ENCODE results near the gene NDUFV1. TPM values are rescaled to one million over a fixed set of nuclear protein-coding genes. Genes with fewer than 3 reads are reported as not detected.

NDUFV1 gene
- total and polyA plus RNA-seq, 2 donors (not counting 1 experiment from before 2014, with no cell fraction given), result 238 to 315 TPM

DNA sequence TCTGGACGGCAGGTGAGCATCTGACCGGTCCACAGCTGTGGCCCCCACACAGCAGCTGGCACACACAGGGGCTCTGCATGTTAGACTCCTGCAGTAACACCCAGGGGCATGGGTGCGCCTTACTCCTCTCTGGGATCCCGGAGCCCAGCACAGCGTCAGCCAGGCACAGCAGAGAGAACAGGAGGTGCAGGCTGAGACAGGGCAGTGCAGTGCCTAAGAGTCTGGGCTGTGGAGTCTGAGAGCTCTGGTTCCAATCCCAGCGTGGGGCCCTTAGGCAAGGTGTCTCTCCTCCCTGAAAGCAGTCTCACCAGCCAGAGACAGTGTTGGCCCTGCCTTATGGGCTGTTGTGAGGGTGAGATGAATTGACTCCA lies 20.7 kb downstream of the NDUFV1 start:
- Histone ChIP-seq H3K79me2 (ENCODE audit: control insufficient read depth, insufficient read depth, low read length) (no peaks in the 10 kb centered on the region), H3K9me3 (ENCODE audit: control extremely low read depth in 1 of 3, control insufficient read depth in 2 of 3, insufficient read depth in 1 of 3, low read length in 2 of 3) (no peaks in the 10 kb centered on the region), H3K4me3 (ENCODE audit: control extremely low read depth in 1 of 5, extremely low read depth in 1 of 5, insufficient read depth in 1 of 5, low read depth in 2 of 5, low read length in 4 of 5) (no peak overlapping the region), H3K27me3 (replicated peaks in 1 of 4; ENCODE audit: control extremely low read depth in 1 of 4, control insufficient read depth in 3 of 4, insufficient read depth in 4 of 4, low read length in 3 of 4) (no peaks in the 10 kb centered on the region), H3K36me3 (replicated peaks in 1 of 2; ENCODE audit: control extremely low read depth in 1 of 2, control insufficient read depth in 1 of 2, extremely low read depth in 1 of 2, insufficient read depth in 2 of 2, low read length in 1 of 2) (no peaks in the 10 kb centered on the region), H3K9ac (ENCODE audit: low read length) (no peak overlapping the region), H3K4me2 (replicated peaks; ENCODE audit: low read depth, low read length, poor library complexity, severe bottlenecking) (no peak overlapping the region), H2AFZ (ENCODE audit: insufficient read depth, low read depth, low read length, poor library complexity, severe bottlenecking) (no peak overlapping the region), H3K27ac (ENCODE audit: low read length in 2 of 2) (no peak overlapping the region), H3K4me1 (ENCODE audit: control insufficient read depth in 2 of 2, insufficient read depth in 2 of 2, low read length in 2 of 2) (peaks cover 14 to 19% of the 10 kb centered on the region in 2 donors), H4K20me1 (ENCODE audit: control insufficient read depth, insufficient read depth, low read length, poor library complexity, severe bottlenecking) (peaks cover 9% of the 10 kb centered on the region)
- ATAC-seq (ENCODE audit: low read depth) (no peak), DNase-seq (no peak)
- no peaks in the 10 kb centered on the region for H3K27me3 Mint-ChIP-seq
- intact Hi-C loops (cut with micrococcal nuclease), result no loop called here
- no peak overlapping the region for H3K4me3 Mint-ChIP-seq
- H3K27ac Mint-ChIP-seq, result no peak overlapping the region
- ChIA-PET POLR2A (no interaction called here), CTCF (interaction anchor here (0.6 to 7.5 kb wide), 9 partner anchors 12 to 55 kb away, joined by 3 to 105 read pairs (median 4); partner anchors contain the start of genes ACY3 and TBX10)
- no peak for TF ChIP-seq EZH2 (IDR thresholded peaks at IDR 0.05; ENCODE audit: borderline replicate concordance, insufficient read depth, low read depth, low read length, poor library complexity, severe bottlenecking)
- TF ChIP-seq, protein P1, sequence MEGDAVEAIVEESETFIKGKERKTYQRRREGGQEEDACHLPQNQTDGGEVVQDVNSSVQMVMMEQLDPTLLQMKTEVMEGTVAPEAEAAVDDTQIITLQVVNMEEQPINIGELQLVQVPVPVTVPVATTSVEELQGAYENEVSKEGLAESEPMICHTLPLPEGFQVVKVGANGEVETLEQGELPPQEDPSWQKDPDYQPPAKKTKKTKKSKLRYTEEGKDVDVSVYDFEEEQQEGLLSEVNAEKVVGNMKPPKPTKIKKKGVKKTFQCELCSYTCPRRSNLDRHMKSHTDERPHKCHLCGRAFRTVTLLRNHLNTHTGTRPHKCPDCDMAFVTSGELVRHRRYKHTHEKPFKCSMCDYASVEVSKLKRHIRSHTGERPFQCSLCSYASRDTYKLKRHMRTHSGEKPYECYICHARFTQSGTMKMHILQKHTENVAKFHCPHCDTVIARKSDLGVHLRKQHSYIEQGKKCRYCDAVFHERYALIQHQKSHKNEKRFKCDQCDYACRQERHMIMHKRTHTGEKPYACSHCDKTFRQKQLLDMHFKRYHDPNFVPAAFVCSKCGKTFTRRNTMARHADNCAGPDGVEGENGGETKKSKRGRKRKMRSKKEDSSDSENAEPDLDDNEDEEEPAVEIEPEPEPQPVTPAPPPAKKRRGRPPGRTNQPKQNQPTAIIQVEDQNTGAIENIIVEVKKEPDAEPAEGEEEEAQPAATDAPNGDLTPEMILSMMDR (IDR thresholded peaks at IDR 0.05), result no peak
- 96% methylated on average over 6 of the region's 6 CpGs for WGBS (ENCODE audit: insufficient coverage)
- H3K4me1 Mint-ChIP-seq, result peaks cover 17% of the 10 kb centered on the region
- H3K9me3 Mint-ChIP-seq (ENCODE audit: insufficient read depth), result no peaks in the 10 kb centered on the region

DNA sequence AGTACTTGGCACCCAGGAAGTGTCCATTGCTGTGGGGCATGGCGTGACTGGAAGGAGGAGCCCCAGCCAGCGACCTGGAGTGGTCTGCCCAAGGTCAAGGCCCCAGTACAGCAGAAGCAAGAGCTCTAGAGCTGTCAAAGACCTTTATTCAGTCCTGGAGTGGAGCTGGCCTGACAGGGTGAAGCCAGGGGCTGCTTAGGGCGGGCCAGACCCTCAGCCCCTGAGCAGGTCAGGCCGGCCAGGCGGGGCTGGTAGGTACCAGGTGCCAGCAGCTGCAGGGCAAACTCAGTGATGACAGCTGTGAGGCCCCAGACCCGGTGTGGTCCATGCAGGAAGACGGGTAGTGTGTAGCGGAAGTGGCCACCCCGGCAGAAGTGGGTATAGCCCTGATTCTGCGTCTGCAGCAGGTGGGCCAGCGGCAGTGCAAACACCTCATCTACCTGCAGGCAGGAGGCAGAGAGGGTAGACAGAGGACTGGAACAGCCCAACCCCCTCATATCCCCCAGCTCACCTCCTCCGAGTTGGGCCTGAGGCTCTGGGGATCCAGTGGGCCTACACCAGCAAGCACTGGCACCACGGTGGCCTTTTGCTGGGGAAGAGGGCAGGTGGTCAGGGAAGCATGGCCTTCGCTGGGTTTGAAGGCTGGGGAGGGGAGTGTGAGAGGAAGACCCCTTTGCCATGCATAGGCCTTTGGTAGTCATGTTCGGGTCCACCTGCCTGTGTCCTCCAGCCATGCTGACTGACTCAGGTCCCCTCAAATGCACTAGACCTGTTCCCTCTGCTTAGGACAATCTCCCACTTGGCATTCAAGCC lies 21.3 kb downstream of the NDUFV1 start:
- H3K27ac Mint-ChIP-seq, result no peak overlapping the region
- no peaks in the 10 kb centered on the region for H3K36me3 ChIP-seq (replicated peaks in 1 of 2; ENCODE audit: control extremely low read depth in 1 of 2, control insufficient read depth in 1 of 2, extremely low read depth in 1 of 2, insufficient read depth in 2 of 2, low read length in 1 of 2)
- no peaks in the 10 kb centered on the region for H3K9me3 Mint-ChIP-seq (ENCODE audit: insufficient read depth)
- H3K4me3 Mint-ChIP-seq, result no peak overlapping the region
- intact Hi-C loops (cut with micrococcal nuclease), result no loop called here
- WGBS (ENCODE audit: insufficient coverage), result 96% methylated on average over 12 of the region's 15 CpGs
- no peak overlapping the region for H3K9ac ChIP-seq (ENCODE audit: low read length)
- DNase-seq, result no peak
- peaks cover 14 to 19% of the 10 kb centered on the region in 2 donors for H3K4me1 ChIP-seq (ENCODE audit: control insufficient read depth in 2 of 2, insufficient read depth in 2 of 2, low read length in 2 of 2)
- peaks cover 17% of the 10 kb centered on the region for H3K4me1 Mint-ChIP-seq
- H4K20me1 ChIP-seq (ENCODE audit: control insufficient read depth, insufficient read depth, low read length, poor library complexity, severe bottlenecking), result peaks cover 9% of the 10 kb centered on the region
- ChIA-PET CTCF (interaction anchor here (0.6 to 7.5 kb wide), 14 partner anchors 11 to 163 kb away, joined by 3 to 105 read pairs (median 8); partner anchors contain the start of genes ACY3, GSTP1 and TBX10), POLR2A (interaction anchor here (0.5 to 2.6 kb wide), 4 partner anchors 14 to 255 kb away, joined by 5 to 31 read pairs (median 10); partner anchors contain the start of genes ACY3, CLCF1 and GSTP1)
- TF ChIP-seq, protein P1 (IDR thresholded peaks at IDR 0.05), result no peak
- no peak for TF ChIP-seq EZH2 (IDR thresholded peaks at IDR 0.05; ENCODE audit: borderline replicate concordance, insufficient read depth, low read depth, low read length, poor library complexity, severe bottlenecking)
- H3K27me3 Mint-ChIP-seq, result no peaks in the 10 kb centered on the region
- H3K4me2 ChIP-seq (replicated peaks; ENCODE audit: low read depth, low read length, poor library complexity, severe bottlenecking), result no peak overlapping the region
- no peak overlapping the region for H3K4me3 ChIP-seq (ENCODE audit: control extremely low read depth in 1 of 5, extremely low read depth in 1 of 5, insufficient read depth in 1 of 5, low read depth in 2 of 5, low read length in 4 of 5)
- H3K27me3 ChIP-seq (replicated peaks in 1 of 4; ENCODE audit: control extremely low read depth in 1 of 4, control insufficient read depth in 3 of 4, insufficient read depth in 4 of 4, low read length in 3 of 4), result no peaks in the 10 kb centered on the region
- no peaks in the 10 kb centered on the region for H3K79me2 ChIP-seq (ENCODE audit: control insufficient read depth, insufficient read depth, low read length)
- H2AFZ ChIP-seq (ENCODE audit: insufficient read depth, low read depth, low read length, poor library complexity, severe bottlenecking), result no peak overlapping the region
- no peak overlapping the region for H3K27ac ChIP-seq (ENCODE audit: low read length in 2 of 2)
- H3K9me3 ChIP-seq (ENCODE audit: control extremely low read depth in 1 of 3, control insufficient read depth in 2 of 3, insufficient read depth in 1 of 3, low read length in 2 of 3), result no peaks in the 10 kb centered on the region
- no peak for ATAC-seq (ENCODE audit: low read depth)
